Activated CD4-positive, alpha-beta T cell treated with anti-CD3 and anti-CD28 coated beads, Interleukin-2, amount 50 U/mL, for 4 hours (primary cell): ENCODE results near the gene MUS81.
A peak's percentile ranks its signal among the peaks of the same experiment; 100 is the strongest.
"Not testable (repeated sequence)": the region's sequence is repeated elsewhere in the genome, so short reads cannot be mapped to it uniquely, and the experiment has no call there.

ENCODE experiments used
- DNase-seq, 2 experiments: peaks; one replicate each; pipeline ENCODE4 v3.0.0-alpha.2; 2020

The MUS81 gene, protein sequence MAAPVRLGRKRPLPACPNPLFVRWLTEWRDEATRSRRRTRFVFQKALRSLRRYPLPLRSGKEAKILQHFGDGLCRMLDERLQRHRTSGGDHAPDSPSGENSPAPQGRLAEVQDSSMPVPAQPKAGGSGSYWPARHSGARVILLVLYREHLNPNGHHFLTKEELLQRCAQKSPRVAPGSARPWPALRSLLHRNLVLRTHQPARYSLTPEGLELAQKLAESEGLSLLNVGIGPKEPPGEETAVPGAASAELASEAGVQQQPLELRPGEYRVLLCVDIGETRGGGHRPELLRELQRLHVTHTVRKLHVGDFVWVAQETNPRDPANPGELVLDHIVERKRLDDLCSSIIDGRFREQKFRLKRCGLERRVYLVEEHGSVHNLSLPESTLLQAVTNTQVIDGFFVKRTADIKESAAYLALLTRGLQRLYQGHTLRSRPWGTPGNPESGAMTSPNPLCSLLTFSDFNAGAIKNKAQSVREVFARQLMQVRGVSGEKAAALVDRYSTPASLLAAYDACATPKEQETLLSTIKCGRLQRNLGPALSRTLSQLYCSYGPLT

DNA sequence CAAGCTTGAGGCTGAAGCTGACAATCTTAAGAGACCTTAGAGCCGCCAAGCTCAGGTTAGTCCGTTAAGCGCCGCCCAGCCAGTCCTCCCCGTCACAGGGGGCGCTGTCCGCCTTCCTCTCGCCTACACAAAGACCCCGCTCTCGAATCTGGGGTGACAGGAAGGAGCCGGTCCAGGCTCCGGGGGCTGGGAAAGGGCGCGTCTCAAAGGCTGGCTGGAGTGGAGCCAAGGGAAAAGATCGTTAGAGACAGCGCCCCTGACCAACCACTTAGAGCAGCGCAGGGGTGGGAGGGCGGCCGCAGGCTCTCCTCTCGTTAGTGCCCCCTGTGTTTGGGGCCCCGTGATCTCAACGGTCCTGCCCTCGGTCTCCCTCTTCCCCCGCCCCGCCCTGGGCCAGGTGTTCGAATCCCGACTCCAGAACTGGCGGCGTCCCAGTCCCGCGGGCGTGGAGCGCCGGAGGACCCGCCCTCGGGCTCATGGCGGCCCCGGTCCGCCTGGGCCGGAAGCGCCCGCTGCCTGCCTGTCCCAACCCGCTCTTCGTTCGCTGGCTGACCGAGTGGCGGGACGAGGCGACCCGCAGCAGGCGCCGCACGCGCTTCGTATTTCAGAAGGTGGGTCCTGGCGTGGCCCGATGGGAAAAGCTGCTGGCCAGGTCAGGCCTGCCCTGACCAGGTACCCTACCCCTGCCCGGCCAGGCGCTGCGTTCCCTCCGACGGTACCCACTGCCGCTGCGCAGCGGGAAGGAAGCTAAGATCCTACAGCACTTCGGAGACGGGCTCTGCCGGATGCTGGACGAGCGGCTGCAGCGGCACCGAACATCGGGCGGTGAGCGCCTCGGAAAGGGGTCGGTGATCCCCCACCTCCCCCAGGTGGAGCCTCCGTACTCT lies at the start of gene MUS81:
MUS81 (plus strand) TSS at position 156 of the 887 bp plus-strand sequence; CDS start at position 477, 321 bp downstream.
- DNase-seq = peak; percentile 94 to 95

DNA sequence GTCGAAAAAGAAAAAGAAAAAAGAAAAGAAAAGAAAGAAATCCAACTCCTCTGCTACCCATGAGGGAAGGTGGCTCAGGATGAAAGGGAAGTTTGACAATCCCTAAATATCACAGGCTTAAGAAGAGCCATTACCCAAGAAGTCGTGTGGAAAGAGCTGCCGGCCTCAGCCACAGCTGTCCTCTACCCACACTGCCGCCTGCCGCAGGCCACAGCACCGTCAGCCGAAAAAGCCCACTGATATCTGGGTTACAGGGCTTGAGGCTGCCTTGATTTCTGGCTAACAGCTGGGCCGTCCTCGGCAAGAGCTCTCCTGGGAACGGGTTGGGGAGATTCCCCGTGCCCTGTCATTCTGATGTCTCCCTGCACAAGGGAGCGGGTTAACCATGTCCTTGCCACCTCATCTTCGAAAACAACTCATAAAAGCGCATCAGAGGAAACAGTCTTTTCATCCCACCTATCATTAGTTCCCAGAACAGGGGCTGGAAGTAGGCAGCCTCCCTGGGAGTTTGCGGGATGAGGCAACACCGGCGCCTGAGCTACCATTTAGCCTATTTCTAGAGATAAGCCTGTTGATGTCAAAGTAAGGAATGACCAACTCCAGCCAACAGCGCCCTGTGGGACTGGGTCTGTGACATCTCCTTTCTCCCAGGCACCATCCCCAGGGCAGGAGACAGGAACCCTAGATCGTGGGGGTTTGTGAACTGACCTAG lies 48.3 kb upstream of the MUS81 start:
- no peak for DNase-seq

DNA sequence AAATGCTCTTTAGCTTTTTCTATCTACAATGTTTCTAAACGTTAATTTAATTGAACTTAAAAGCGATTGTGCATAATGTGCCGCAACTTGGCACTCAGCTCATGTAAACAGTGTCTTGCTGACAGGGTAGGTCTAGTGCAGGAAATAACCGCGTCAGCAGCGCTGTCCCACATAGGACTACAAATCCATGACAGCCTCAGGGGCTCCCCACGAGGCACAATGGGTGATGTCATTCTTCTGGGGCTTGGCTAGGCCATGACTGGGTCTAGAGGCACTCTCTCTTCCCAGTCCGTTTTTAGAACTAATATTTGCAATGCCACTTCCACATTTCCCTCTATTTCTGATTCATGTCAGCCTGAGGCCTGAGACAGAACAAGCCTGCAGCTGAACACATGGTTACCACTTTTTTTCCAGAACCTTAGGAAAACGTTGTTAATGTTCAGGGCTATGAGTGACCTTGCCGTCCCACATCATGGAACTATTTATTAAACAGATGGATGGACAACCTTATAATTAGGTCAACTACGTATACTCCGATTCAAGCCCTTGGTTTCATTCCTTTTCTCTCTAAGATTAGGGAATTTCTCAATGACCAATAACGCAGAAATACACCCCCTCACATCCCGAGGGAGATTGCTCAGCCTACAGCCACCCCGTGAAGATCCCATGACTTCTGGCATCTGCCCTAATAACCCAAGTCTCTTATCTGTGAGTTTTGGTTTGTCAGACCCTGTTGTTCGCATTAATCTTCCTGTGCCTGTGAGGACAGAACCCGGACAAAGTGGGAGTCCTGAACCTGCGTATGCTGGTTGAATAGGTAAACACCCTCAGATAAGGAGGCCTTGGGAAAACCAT lies 45.9 kb upstream of the MUS81 start:
- DNase-seq = no peak

DNA sequence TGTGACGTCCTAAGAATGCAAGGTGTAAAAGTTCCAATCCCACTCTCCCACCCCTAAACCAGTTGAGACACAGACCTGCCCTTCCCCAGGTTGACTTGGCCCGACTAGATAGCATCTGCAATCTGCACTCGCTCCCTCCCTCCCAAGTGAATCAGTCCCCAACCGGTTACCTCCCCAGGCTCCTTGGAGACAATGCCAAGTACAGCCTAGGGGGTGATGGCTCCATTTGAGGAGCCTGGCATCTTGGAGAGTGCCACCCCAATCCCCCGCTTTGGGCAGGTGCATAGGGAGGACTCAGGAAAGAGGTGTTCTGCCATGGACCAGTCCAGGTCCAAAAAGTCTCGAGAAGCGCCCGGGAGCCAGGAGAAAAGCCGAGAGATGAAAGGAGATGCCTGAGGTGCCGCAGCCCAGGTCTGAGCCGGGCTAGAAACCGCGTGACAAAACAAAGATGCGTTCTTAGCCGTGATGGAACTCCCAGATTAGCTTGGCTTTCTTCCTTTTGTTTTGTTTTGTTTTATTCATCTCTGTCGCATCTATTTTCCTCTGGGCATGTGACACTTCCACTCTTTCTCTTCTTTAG lies 45.2 kb upstream of the MUS81 start:
- no peak for DNase-seq

DNA sequence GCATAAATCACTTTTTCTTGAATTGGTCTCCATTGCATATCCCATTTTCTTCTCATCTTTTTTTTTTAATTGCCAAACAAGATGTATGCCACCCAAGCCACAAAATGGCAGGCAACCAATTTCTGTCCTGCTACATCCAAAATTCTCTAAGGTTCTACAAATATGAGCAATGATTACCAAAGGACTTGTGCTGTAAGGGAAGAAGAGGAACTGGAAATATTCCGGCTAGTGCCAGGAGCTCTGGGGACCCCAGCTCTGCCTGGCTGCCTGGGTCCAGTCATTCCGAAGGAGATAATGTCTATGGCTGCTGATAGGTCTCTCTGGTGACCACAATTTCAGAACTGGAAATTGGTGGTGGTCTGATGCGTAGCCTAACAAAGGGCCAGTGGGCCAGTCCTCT lies 43.5 kb upstream of the MUS81 start:
- no peak for DNase-seq

DNA sequence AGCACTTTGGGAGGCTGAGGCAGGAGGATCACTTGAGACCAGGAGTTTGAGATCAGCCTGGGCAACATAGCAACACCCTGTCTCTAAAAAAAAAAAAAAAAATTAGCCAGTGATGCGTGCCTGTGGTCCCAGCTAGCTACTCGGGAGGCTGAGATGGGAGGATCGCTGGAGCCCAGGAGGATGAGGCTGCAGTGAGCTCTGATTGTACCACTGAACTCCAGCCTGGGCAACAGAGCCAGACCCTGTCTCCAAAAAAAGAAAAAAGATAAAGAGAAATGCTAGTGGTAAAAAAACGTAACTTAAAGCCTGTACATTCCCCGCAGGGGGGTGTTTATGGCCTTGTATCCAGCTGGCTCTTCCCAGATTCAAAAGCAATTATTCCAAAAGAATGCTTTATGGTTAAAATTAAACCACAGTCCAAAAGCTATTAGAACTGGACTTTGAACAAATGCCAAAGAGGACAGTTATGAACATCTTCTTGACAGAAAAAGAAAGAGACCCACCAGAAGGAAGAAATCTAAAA lies 42.9 kb upstream of the MUS81 start:
- DNase-seq = no peak

DNA sequence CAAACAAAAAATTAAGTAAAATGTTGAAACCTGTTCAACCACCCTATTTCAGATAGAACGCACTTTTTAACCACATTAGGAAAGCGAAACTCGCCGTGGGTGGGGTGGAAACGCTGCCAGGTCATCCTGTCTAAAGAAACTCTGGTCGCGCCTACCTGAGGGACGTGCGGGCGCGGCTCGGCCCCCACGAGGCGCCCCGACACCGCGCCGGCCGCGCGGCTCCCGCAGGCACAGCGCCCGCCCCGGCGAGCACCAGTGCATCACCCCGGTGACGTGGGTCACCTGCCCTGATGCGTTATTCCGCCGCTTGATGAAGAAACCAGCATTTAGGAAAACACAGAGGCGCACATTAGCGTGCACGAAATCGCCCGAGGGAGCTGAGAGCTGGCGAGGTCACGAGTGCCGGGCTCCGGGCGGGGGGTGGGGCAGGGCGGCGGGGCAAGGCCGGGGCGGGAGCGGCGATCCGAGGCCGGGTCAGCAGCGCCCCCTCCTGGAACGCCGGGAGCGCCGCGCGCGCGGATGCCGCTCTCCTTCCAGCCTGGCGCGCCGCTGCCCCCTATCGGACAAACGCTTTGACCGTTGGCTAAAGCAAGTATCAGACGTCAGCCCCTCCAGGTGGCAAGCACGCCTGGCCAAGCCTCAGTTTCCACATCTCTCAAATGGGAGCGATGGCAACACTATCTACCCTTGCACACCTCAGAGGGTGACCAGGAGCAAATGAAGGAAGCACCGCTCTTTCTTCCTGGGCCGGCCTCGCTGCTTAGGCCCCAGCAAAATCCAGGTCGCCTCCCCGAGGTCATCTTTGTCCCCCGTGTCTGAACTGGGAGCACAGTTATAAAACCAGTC lies 42.2 kb upstream of the MUS81 start:
- peak; percentile 89 to 92 for DNase-seq

DNA sequence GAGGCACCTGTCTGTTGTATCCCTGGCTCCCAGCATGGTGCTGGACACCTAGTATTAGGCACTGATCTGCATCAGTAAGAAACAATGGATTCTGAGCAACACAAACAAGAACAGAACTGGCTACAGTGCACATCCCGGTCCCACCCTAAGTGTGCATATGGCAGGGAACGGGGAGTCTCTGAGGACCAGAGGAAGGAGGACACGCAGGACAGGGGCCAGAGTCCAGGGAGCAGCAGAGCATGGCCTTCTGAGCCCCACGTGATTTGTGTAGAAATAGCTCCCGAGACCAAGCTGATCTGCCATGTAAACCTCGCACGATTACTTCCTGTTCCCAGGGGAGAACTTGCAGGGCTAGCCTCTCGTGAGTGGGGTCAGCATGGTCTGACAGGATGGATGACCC lies 39.1 kb upstream of the MUS81 start:
- DNase-seq = no peak

DNA sequence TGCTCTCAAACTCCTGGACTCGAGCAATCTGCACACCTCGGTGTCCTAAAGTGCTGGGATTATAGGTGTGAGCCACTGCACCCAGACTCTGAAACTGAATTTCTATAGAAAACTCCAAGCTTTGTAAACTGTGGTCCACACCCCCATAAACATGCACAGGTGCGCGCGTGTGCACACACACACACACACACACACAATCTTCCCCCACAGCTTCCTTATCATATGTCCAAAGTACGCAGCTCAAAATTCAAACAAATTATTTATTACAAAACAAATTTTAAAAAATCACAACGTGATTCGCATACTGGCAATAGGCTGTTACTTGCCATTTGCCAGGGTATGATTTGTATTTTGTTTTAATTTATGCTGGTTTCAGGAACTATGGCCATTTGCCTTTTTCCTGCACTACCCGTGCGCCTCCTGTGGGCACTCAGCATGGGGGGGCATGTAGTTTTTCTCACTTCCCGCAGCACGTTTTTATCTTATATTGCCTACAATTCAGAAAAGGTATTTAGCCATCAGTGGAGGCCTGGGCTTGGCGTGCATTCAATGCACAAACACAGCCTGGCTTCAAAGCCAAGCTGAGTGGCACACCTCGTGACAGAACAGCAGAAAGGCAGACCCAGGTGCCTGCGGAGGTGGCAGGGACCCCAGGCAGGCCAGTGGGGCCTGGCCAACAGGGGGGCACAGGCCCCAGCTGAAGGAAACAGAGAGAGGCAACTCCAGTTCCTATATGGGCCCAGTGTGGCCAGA lies 37.3 kb upstream of the MUS81 start:
- no peak for DNase-seq

DNA sequence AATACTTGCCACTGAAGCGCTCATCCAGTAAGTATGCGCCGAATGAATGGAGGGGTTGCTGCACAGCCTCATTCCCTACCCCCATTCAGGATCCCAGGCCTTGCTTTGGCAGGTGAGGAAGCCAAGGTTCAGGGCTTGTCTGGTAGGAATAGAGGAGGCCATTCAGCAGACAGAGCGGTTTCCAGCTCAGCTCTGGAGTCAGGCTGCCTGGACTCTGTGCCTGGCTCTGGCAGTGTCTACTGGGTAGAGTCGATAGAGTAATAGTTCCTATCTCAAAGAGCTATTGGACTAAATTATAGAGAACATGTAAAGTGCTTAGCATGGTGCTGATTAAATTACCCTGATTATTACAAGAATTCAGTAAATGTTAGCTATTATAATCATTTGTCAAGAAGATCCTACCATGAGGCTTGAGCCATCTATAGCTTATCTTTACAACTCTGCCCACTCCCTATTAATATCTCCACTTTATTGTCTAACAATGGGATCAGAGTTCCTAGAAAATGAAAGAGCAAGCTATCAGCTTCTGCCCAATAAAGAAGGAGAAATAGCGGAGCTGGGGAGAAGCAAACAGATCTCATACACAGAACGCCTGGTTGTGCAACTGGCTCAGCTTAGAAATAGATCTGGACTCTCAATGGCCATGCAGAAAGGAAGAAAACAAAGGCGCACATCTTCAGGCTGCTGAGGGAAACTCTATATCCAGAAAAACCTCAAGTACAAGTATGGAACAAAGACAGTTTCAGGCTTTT lies 33.1 kb upstream of the MUS81 start:
- DNase-seq = no peak

DNA sequence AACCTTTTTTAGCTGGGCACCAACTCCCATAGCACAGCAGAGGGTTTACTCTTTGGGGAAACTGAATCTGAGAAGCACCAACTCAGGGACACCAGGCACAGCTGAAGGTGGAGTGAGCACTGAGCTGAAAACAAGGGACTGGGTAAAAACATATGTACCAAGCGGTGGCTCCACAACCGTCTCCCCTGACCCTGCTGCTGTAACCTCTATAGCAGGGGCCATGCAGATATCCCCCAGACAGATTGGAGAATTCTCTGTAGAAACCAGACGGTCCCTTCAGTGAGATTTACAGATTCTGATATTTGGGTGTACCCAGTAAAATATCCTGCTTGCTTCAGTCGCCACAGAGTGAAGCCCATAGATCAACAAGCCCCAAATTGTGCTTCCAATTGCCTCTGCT lies 30.8 kb upstream of the MUS81 start:
- DNase-seq = no peak

DNA sequence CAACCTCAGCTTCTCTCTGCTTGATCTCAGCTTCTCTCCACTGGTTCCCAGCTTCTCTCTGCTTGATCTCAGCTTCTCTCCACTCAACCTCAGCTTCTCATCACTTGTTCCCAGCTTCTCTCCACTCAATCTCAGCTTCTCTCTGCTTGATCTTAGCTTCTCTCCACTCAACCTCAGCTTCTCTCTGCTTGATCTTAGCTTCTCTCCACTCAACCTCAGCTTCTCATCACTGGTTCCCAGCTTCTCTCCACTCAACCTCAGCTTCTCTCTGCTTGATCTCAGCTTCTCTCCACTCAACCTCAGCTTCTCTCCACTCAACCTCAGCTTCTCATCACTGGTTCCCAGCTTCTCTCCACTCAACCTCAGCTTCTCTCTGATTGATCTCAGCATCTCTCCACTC lies 28.0 kb upstream of the MUS81 start:
- not testable (repeated sequence) for DNase-seq

DNA sequence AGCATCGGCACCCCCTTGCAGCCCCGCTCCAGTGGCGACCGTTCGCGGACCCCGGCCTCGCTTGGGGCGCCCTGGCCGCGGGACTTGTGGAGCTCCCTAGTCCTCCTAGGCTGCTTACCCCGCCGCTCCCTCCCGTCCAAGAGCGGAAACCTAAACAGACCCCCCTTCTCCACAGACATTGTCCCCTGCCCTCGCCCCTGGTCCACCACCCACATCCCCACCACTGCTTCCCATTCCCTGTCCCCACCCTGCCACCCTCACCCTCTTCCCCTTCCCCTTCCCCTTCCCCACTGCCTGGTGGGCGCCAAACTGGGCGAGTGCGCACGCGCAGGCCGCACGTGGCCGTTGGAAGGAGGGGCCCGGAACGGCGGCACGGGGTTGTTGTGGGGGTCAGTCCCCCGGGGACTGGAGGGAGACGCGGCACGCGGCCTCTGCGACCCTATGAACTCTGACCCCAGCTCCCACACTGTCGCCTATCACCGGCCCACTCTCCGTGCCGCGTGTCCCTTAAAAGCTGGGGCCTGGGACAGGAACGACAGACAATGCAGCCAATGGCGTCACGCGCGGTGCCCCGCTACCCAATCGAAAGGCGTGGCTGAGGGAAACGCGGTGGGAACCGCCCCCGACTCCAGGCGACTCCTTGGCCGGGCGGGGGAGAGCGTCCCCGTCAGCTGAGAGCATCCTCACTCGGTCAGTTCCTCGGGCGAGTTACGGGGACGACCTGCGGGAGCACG lies 26.8 kb upstream of the MUS81 start, which contains the start of gene SNX32:
SNX32 (plus strand) TSS at position 667 of the 734 bp plus-strand sequence. CDS start 103 bp downstream, outside the sequence.
- peak; percentile 94 for DNase-seq

DNA sequence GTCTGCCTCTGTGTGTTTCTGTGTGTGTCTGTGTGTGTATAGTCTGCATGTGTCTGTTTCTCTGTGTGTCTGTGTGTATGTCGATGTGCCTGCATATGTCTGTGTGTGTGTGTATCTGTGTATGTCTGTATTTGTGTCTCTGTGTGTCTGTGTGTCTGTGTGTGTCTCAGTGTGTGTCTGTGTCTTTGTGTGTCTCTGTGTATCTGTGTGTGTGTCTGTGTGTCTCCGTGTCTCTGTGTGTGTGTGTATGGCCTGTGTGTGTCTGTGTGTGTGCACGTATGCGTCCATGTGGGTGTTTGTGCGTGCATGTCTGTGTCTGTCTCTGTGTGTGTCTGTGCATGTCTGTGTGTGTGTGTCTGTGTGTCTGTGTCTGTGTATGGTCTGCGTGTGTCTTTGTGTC lies 26.0 kb upstream of the MUS81 start:
- no peak for DNase-seq

DNA sequence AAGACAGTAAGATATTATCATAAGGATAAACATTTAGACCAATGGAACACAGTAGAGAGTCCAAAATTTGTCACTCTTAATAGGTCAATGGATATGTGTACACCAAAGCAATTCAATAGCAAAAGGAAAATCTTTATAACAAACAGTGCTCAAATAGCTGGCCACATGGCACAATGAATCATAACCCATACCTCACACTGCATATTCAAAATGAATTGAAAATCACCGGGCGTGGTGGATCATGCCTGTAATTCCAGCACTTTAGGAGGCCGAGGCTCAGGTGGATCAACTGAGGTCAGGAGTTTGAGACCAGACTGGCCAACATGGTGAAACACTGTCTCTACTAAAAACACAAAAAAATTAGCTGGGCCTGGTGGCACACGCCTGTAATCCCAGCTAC lies 18.1 kb upstream of the MUS81 start:
- DNase-seq = no peak

DNA sequence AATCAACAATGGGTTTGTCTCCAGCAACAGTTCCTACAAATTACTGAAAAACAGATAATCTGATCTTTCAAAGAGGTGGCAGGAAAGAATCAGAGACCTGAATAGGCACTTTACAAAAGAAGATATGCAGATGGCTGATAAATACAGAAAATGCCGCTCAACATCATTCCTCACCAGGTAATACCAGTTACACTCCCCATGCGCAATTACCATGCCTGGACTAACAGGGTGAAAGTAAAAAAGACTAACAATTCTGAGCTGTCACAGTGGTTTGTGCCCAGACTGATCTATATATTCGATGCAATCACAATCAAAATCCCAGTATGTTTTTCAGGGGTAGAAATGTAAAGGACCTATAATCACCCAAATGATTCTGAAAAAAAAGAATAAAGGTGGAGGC lies 16.4 kb upstream of the MUS81 start:
- DNase-seq = no peak

DNA sequence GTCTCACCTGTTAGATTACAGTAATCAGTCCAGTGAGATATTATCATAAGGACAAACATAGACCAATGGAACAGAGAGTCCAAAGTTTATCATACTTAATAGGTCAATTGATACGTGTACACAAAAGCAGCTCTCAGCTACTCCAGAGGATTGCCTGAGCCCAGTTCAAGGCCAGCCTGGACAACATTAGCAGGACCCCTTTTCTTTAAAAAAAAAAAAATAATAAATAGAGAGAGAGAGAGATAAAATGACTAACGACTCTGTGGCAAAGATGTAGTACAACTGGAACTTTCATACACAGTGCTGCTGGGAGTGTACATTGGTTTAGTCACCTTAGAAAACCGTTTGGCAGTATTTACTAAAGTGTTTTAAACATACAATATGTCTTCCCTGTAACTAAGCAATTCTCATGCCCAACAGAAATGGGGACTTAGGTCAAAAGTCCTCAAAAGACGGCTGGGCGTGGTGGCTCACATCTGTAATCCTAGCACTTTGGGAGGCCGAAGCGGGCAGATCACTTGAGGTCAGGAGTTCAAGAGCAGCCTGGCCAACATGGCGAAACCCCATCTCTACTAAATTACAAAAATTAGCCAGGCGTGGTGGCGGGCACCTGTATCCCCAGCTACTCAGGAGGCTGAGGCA lies 15.9 kb upstream of the MUS81 start:
- DNase-seq = no peak
